Stomach (tissue), 9 donors: ENCODE results near the gene RPS6KA2. TPM values are rescaled to one million over a fixed set of nuclear protein-coding genes. Genes with fewer than 3 reads are reported as not detected.
A peak's percentile ranks its signal among the peaks of the same experiment; 100 is the strongest.
"Not testable (repeated sequence)": the region's sequence is repeated elsewhere in the genome, so short reads cannot be mapped to it uniquely, and the experiment has no call there.

Experiments
- DNase-seq, 2 donors: peaks; one replicate each; pipeline versions ENCODE4 v3.0.0 to v3.0.0-alpha.2; 2013 to 2019
- H3K27ac ChIP-seq, 5 donors: fragments of 200-600 bp in 4 of 5; sonication (generic) in 4 of 5; one replicate each; pipeline ENCODE4 v1.5.1; 2013 to 2019; ENCODE audit warnings: mild to moderate bottlenecking in 1 of 5, moderate library complexity in 1 of 5
- H3K27me3 ChIP-seq, 3 donors: fragments of 200-600 bp; sonication (generic); one replicate each; pipeline ENCODE4 v1.5.1; 2017 to 2019; ENCODE audit warnings: mixed run types in 1 of 3
- H3K36me3 ChIP-seq, 4 donors: fragments of 200-600 bp; sonication (generic); 1 replicate in 3 of 4; 2 replicates in 1 of 4; pipeline ENCODE4 v1.5.1; 2016 to 2019
- H3K4me1 ChIP-seq, 4 donors: fragments of 200-600 bp; sonication (generic); one replicate each; pipeline ENCODE4 v1.5.1; 2016 to 2019
- H3K4me3 ChIP-seq, 4 donors: fragments of 200-600 bp; sonication (generic) in 3 of 4; one replicate each; pipeline ENCODE4 v1.5.1; 2016 to 2019; ENCODE audit warnings: mild to moderate bottlenecking in 1 of 4
- H3K9me3 ChIP-seq, 4 donors: fragments of 200-600 bp; sonication (generic); one replicate each; pipeline ENCODE4 v1.5.1; 2016 to 2019
- CTCF ChIP-seq, 7 experiments: fragments of 450-650 bp in 4 of 7; fragments of 200-600 bp in 3 of 7; sonication (generic) in 3 of 7; IDR thresholded peaks; one replicate each; pipeline ENCODE4 v1.5.1; 2016 to 2019; ENCODE audit warnings: antibody characterized with exemption in 7 of 7, control low read depth in 2 of 7, mild to moderate bottlenecking in 1 of 7
- EP300 ChIP-seq: sonication (generic); formaldehyde crosslinking; IDR thresholded peaks from one replicate; pipeline ENCODE4 v1.6.1; 2017; ENCODE audit warnings: antibody characterized with exemption
- POLR2A ChIP-seq, 4 donors: fragments of 450-650 bp; IDR thresholded peaks; one replicate each; pipeline ENCODE4 v1.6.1; 2016; ENCODE audit warnings: antibody characterized with exemption in 4 of 4, control low read depth in 2 of 4, mild to moderate bottlenecking in 1 of 4, moderate library complexity in 1 of 4
- POLR2AphosphoS5 ChIP-seq, 3 donors: sonication (generic); formaldehyde crosslinking; IDR thresholded peaks; one replicate each; pipeline ENCODE4 v1.6.1; 2016; ENCODE audit warnings: antibody characterized with exemption in 3 of 3
- whole genome bisulfite sequencing, 5 donors: extraction: QIAGEN DNeasy Blood & Tissue Kit in 3 of 5; methylation state at CpG; one replicate each; pipeline versions ENCODE4 v1.1.5 to v1.1.7; 2013 to 2018; 5-methylcytosine and 5-hydroxymethylcytosine counted together
- intact Hi-C: fragments of 100-400 bp; cut with DNase I; formaldehyde crosslinking; loops from one replicate; pipeline ENCODE4 v1.15.1; 2023; ENCODE audit warnings: low total_unique reads
- polyA plus RNA-seq, 3 donors: library from polyadenylated mRNA; stranded (reverse); fragments of 200-250 nt; gene quantifications; one replicate each; pipeline ENCODE4 v1.2.3, GENCODE V29; 2013
- small RNA-seq, 4 donors: library from RNA; depleted of rRNA; stranded (forward); fragments of <200 nt; gene quantifications; one replicate each; pipeline ENCODE3, GENCODE V24; 2016
- total RNA-seq, 5 donors: library from RNA; depleted of rRNA; stranded (reverse); fragments of >200 nt; gene quantifications; one replicate each; pipeline versions ENCODE4 v1.1.0 to v1.2.3, GENCODE V29; 2014 to 2016
- donor health status: healthy with polysubstance abuse.
- donor health status: Bipolar disorder and iron deficiency.
- donor health status: healthy.

Gene RPS6KA2
- total and polyA plus RNA-seq, 8 donors, result 10.9 to 150 (median 68.0) TPM

DNA sequence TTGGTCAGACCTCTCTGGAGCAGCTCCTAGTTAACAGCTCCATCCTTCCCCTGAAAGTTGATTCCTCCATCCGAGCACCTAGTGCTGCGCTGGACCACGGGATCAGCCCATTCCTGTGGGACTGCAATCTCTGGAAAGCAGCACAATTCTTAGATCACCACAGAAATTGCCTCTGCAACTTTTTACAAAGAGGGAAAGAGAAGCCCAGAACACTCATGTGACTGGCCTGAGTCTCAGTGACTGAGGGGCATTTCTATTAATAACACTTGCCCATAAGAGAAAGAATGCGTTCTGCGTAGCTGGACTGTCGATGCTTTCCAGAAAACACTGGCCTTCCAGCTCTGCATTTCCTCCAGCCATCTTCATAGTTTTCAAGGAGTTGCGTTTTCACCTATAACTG lies 262.6 kb downstream of the RPS6KA2 start:
- H3K27me3 ChIP-seq, result no peaks in the 10 kb centered on the region
- no peak overlapping the region for H3K4me3 ChIP-seq
- 77 to 90% (median 80%) methylated on average over 7 of the region's 7 CpGs for WGBS, 5 donors
- peak overlapping the region in 2 of 5 donors; percentile 12 to 67 for H3K27ac ChIP-seq
- intact Hi-C loops, result no loop called here
- TF ChIP-seq POLR2AphosphoS5 (IDR thresholded peaks at IDR 0.05), result no peak
- no peak for TF ChIP-seq POLR2A (IDR thresholded peaks at IDR 0.05)
- TF ChIP-seq EP300, result no peak
- no peak for TF ChIP-seq CTCF (IDR thresholded peaks at IDR 0.05)
- peaks cover 13 to 58% (median 56%) of the 10 kb centered on the region in 4 donors for H3K36me3 ChIP-seq
- no peaks in the 10 kb centered on the region for H3K9me3 ChIP-seq
- peaks cover 0 to 9% (median 0%) of the 10 kb centered on the region in 4 donors for H3K4me1 ChIP-seq
- no peak for DNase-seq

GRCh38 chr6:166362427-166362826 lies 264.6 kb downstream of the RPS6KA2 start:
- DNase-seq, H3K4me3 ChIP-seq, intact Hi-C loops, H3K27me3 ChIP-seq, H3K27ac ChIP-seq, H3K9me3 ChIP-seq, H3K4me1 ChIP-seq: not testable (repeated sequence)
- H3K36me3 ChIP-seq, result peaks cover 13 to 49% (median 41%) of the 10 kb centered on the region in 4 donors
- WGBS, 5 donors, result 93 to 98% (median 97%) methylated on average over 4 of the region's 4 CpGs

- DNase-seq, result no peak
- H3K27ac ChIP-seq, result no peak overlapping the region
- TF ChIP-seq POLR2AphosphoS5 (IDR thresholded peaks at IDR 0.05), result no peak
- no peak for TF ChIP-seq CTCF (IDR thresholded peaks at IDR 0.05)
- no peak for TF ChIP-seq POLR2A (IDR thresholded peaks at IDR 0.05)
- no peak for TF ChIP-seq EP300
- 77 to 93% (median 89%) methylated on average over 3 of the region's 3 CpGs for WGBS, 5 donors
- peaks cover 13 to 40% (median 34%) of the 10 kb centered on the region in 4 donors for H3K36me3 ChIP-seq
- intact Hi-C loops, result no loop called here
- no peaks in the 10 kb centered on the region for H3K27me3 ChIP-seq
- no peaks in the 10 kb centered on the region for H3K9me3 ChIP-seq
- H3K4me3 ChIP-seq, result no peak overlapping the region
- peaks cover 0 to 9% (median 0%) of the 10 kb centered on the region in 4 donors for H3K4me1 ChIP-seq
Measured at GRCh38 chr6:166361077-166361429, 266.0 kb downstream of the RPS6KA2 start.

- DNase-seq, result no peak
- Histone ChIP-seq H3K27me3 (no peaks in the 10 kb centered on the region), H3K4me1 (peaks cover 0 to 4% (median 0%) of the 10 kb centered on the region in 4 donors), H3K36me3 (peaks cover 13 to 34% (median 28%) of the 10 kb centered on the region in 4 donors), H3K4me3 (no peak overlapping the region), H3K9me3 (no peaks in the 10 kb centered on the region), H3K27ac (no peak overlapping the region)
- TF ChIP-seq EP300, result no peak
- TF ChIP-seq POLR2A (IDR thresholded peaks at IDR 0.05), result no peak
- TF ChIP-seq POLR2AphosphoS5 (IDR thresholded peaks at IDR 0.05), result no peak
- no peak for TF ChIP-seq CTCF (IDR thresholded peaks at IDR 0.05)
- WGBS, 5 donors, result 79 to 87% (median 83%) methylated on average over 8 of the region's 8 CpGs
- intact Hi-C loops, result no loop called here
Measured at GRCh38 chr6:166360243-166361076, 266.6 kb downstream of the RPS6KA2 start.

Small RNA genes lying within 50 kb of the gene (small RNA-seq; reads per million reads assigned to genes)
- gene MIR1913, result 0 reads per million in 4 donors

Other genes starting within 250 kb of the RPS6KA2 start
- 100 to 1,000 TPM in 1 of 5 donors, 10 to 100 TPM in 4; 48.4 to 120 (median 88.1) TPM for gene MPC1, start 244.3 kb downstream of the RPS6KA2 start, total RNA-seq
- 100 to 1,000 TPM in 2 of 3 donors, 10 to 100 TPM in 1; 64.7 to 188 (median 155) TPM for gene MPC1, start 244.3 kb downstream of the RPS6KA2 start, polyA plus RNA-seq
- gene RAMACL, start 40.6 kb downstream of the RPS6KA2 start, total RNA-seq, result 1 to 10 TPM in 3 of 5 donors, not detected in 2; 3.5 to 9.0 (median 5.5) TPM
- gene RAMACL, start 40.6 kb downstream of the RPS6KA2 start, polyA plus RNA-seq, result under 1 TPM in 2 of 3 donors, not detected in 1; 0.25 to 0.46 TPM